ENCODE results near the gene KCNK4. TPM values are rescaled to one million over a fixed set of nuclear protein-coding genes. Genes with fewer than 3 reads are reported as not detected.

KCNK4 gene
- total and polyA plus RNA-seq, 2 of the 13 experiments (the other 11 are each of a cell fraction or from before 2014, with no cell fraction given) = not detected

DNA sequence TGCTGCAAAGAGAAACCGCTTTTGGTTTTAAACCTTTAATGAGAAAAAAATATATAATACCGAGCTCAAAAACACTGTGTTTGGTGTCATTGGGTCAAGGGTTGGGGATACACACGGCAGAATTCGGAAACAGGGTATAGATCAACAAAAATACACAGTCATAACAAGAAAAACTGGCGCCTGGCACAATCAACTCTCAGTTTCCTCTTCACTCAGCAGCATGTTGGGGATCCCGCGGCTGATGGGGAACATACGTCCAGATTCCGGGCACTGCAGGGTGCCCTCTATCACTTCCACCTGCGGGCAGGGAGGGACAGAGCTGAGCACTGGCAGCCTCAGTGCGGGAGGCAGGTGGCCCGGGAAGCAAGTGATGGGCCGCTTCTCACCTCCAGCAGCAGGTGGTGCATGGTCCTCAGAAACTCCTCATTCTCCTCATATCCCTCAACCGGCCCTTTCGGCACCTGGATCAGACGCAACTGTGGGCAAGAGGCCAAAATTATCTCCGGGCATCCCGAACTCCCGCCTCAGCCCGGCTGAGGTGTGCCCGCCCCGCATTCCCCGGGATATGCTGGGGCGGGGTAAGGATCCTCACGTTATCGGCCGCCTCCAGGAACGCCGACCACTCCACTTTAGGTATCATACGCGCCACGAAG is 25.7 kb downstream of the KCNK4 start (continued):
- no peak for TF ChIP-seq ATF2 (CRISPR knock-in tag; IDR thresholded peaks at IDR 0.05)
- TF ChIP-seq ZNF3 (CRISPR knock-in tag; IDR thresholded peaks at IDR 0.05) = 0 out of 2 replicates have a peak, but pooled peaks have one; percentile 18
- TF ChIP-seq RXRB (CRISPR knock-in tag; IDR thresholded peaks at IDR 0.05; ENCODE audit: borderline replicate concordance) = no peak
- TF ChIP-seq HMGXB3 (CRISPR knock-in tag; IDR thresholded peaks at IDR 0.05; ENCODE audit: borderline replicate concordance) = no peak
- TF ChIP-seq NCOA5 (CRISPR knock-in tag; IDR thresholded peaks at IDR 0.05) = 0 out of 2 replicates have a peak, but pooled peaks have one; percentile 22
- TF ChIP-seq ZNF451 (CRISPR knock-in tag; IDR thresholded peaks at IDR 0.05) = no peak
- TF ChIP-seq ZNF746 (CRISPR knock-in tag; IDR thresholded peaks at IDR 0.05) = no peak
- TF ChIP-seq ZNF101 (CRISPR knock-in tag; IDR thresholded peaks at IDR 0.05; ENCODE audit: borderline replicate concordance, low read depth) = no peak
- 0 out of 2 replicates have a peak, but pooled peaks have one; percentile 42 for TF ChIP-seq BRD4 (CRISPR knock-in tag; IDR thresholded peaks at IDR 0.05)
- no peak for TF ChIP-seq HOXA3 (CRISPR knock-in tag; IDR thresholded peaks at IDR 0.05)
- no peak for TF ChIP-seq RELA (CRISPR knock-in tag; IDR thresholded peaks at IDR 0.05)
- no peak for TF ChIP-seq ZNF792 (CRISPR knock-in tag; IDR thresholded peaks at IDR 0.05)
- no peak for TF ChIP-seq PREB (CRISPR knock-in tag; IDR thresholded peaks at IDR 0.05)
- TF ChIP-seq FOXK1 (CRISPR knock-in tag; IDR thresholded peaks at IDR 0.05; ENCODE audit: borderline replicate concordance, low read depth) = no peak
- no peak for TF ChIP-seq TEAD3 (CRISPR knock-in tag; optimal IDR thresholded peaks at IDR 0.05; ENCODE audit: borderline replicate concordance)
- TF ChIP-seq ZNF556 (CRISPR knock-in tag; IDR thresholded peaks at IDR 0.05; ENCODE audit: borderline replicate concordance) = no peak
- TF ChIP-seq EZH2 (conservative IDR thresholded peaks at IDR 0.05; ENCODE audit: low read depth, low read length) = no peak
- TF ChIP-seq GZF1 (CRISPR knock-in tag; IDR thresholded peaks at IDR 0.05) = no peak
- no peak for TF ChIP-seq HINFP (CRISPR knock-in tag; IDR thresholded peaks at IDR 0.05; ENCODE audit: low read depth)
- TF ChIP-seq, protein P1, sequence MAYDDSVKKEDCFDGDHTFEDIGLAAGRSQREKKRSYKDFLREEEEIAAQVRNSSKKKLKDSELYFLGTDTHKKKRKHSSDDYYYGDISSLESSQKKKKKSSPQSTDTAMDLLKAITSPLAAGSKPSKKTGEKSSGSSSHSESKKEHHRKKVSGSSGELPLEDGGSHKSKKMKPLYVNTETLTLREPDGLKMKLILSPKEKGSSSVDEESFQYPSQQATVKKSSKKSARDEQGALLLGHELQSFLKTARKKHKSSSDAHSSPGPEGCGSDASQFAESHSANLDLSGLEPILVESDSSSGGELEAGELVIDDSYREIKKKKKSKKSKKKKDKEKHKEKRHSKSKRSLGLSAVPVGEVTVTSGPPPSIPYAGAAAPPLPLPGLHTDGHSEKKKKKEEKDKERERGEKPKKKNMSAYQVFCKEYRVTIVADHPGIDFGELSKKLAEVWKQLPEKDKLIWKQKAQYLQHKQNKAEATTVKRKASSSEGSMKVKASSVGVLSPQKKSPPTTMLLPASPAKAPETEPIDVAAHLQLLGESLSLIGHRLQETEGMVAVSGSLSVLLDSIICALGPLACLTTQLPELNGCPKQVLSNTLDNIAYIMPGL (CRISPR knock-in tag; IDR thresholded peaks at IDR 0.05; ENCODE audit: borderline replicate concordance in 1 of 2, low read depth in 1 of 2) = no peak
- TF ChIP-seq ONECUT2 (CRISPR knock-in tag; IDR thresholded peaks at IDR 0.05) = no peak

All from HepG2 (cell line).